Neural cell (in vitro differentiated cells): ENCODE data around the gene CSMD2.

Source experiments
- EP300 ChIP-seq: fragments of 450-650 bp; conservative IDR thresholded peaks from 2 replicates; pipeline ENCODE4 v1.6.1; 2014; ENCODE audit warnings: antibody characterized with exemption, mild to moderate bottlenecking, moderate library complexity; ENCODE audit not compliant: poor library complexity, severe bottlenecking
- EZH2 ChIP-seq: fragments of 200-600, 300-800 bp; shearing (Covaris generic), sonication (generic); IDR thresholded peaks from 2 replicates; pipeline ENCODE4 v1.6.1; 2014; ENCODE audit warnings: antibody characterized with exemption, low read length, borderline replicate concordance, mild to moderate bottlenecking; ENCODE audit not compliant: insufficient read depth, poor library complexity, severe bottlenecking
- MXI1 ChIP-seq: fragments of 450-650 bp; conservative IDR thresholded peaks from 2 replicates; pipeline ENCODE4 v1.6.1; 2014; ENCODE audit warnings: antibody characterized with exemption, mild to moderate bottlenecking; ENCODE audit not compliant: poor library complexity, severe bottlenecking
- POLR2AphosphoS5 ChIP-seq: IDR thresholded peaks from 2 replicates; pipeline ENCODE4 v1.6.1; 2012
- RAD21 ChIP-seq: fragments of 450-650 bp; conservative IDR thresholded peaks from 2 replicates; pipeline ENCODE4 v1.6.1; 2014; ENCODE audit warnings: antibody characterized with exemption, mild to moderate bottlenecking, moderate library complexity
- SMC3 ChIP-seq: fragments of 450-650 bp; conservative IDR thresholded peaks from 2 replicates; pipeline ENCODE4 v1.6.1; 2014; ENCODE audit warnings: antibody characterized with exemption, mild to moderate bottlenecking, moderate library complexity; ENCODE audit not compliant: poor library complexity
- TAF1 ChIP-seq: IDR thresholded peaks from 2 replicates; pipeline ENCODE4 v1.6.1; 2012; ENCODE audit warnings: low read depth
- TF ChIP-seq, protein P1 (sequence below): fragments of 450-650 bp; IDR thresholded peaks from 2 replicates; pipeline ENCODE4 v1.5.1; 2014; ENCODE audit warnings: antibody characterized with exemption, mild to moderate bottlenecking, moderate library complexity; ENCODE audit not compliant: poor library complexity, severe bottlenecking
- TF ChIP-seq, protein P2 (sequence below): IDR thresholded peaks from 2 replicates; pipeline ENCODE4 v1.6.1; 2012; ENCODE audit warnings: borderline replicate concordance

DNA sequence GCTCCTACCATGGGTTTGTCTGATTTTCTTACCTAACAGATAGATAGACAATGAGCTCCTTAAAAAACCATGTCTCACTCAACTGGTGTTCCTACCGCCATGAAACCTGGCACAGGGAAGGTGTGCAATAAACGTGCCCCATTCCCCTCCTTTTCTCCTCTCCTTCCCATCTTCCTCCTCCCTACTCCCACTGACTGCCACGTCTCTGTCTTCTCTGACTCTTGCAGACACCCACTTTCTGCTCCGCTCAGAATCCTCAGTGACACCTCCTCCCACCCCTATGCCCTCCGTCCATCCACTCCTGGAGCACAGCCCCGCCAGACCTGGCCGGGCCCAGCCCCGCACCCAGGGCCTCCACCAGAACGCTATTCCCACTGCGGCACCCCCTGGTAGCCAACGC, 248.2 kb downstream of the CSMD2 start:
- TF ChIP-seq, protein P1, sequence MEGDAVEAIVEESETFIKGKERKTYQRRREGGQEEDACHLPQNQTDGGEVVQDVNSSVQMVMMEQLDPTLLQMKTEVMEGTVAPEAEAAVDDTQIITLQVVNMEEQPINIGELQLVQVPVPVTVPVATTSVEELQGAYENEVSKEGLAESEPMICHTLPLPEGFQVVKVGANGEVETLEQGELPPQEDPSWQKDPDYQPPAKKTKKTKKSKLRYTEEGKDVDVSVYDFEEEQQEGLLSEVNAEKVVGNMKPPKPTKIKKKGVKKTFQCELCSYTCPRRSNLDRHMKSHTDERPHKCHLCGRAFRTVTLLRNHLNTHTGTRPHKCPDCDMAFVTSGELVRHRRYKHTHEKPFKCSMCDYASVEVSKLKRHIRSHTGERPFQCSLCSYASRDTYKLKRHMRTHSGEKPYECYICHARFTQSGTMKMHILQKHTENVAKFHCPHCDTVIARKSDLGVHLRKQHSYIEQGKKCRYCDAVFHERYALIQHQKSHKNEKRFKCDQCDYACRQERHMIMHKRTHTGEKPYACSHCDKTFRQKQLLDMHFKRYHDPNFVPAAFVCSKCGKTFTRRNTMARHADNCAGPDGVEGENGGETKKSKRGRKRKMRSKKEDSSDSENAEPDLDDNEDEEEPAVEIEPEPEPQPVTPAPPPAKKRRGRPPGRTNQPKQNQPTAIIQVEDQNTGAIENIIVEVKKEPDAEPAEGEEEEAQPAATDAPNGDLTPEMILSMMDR: no peak
- TF ChIP-seq, protein P2, sequence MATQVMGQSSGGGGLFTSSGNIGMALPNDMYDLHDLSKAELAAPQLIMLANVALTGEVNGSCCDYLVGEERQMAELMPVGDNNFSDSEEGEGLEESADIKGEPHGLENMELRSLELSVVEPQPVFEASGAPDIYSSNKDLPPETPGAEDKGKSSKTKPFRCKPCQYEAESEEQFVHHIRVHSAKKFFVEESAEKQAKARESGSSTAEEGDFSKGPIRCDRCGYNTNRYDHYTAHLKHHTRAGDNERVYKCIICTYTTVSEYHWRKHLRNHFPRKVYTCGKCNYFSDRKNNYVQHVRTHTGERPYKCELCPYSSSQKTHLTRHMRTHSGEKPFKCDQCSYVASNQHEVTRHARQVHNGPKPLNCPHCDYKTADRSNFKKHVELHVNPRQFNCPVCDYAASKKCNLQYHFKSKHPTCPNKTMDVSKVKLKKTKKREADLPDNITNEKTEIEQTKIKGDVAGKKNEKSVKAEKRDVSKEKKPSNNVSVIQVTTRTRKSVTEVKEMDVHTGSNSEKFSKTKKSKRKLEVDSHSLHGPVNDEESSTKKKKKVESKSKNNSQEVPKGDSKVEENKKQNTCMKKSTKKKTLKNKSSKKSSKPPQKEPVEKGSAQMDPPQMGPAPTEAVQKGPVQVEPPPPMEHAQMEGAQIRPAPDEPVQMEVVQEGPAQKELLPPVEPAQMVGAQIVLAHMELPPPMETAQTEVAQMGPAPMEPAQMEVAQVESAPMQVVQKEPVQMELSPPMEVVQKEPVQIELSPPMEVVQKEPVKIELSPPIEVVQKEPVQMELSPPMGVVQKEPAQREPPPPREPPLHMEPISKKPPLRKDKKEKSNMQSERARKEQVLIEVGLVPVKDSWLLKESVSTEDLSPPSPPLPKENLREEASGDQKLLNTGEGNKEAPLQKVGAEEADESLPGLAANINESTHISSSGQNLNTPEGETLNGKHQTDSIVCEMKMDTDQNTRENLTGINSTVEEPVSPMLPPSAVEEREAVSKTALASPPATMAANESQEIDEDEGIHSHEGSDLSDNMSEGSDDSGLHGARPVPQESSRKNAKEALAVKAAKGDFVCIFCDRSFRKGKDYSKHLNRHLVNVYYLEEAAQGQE: no peak
- no peak for TF ChIP-seq EZH2
- no peak for TF ChIP-seq POLR2AphosphoS5
- no peak for TF ChIP-seq RAD21
- TF ChIP-seq EP300: no peak
- TF ChIP-seq SMC3: no peak
- no peak for TF ChIP-seq TAF1
- no peak for TF ChIP-seq MXI1
